GM23338 (cell line): ENCODE measurements around the gene ALG14. TPM values are rescaled to one million over a fixed set of nuclear protein-coding genes. Genes with fewer than 3 reads are reported as not detected.

Experiments used
- ATAC-seq: fragments of 200-7000 bp; cut with Tn5 transposase; 3 replicates; pipeline ENCODE4 v1.9.1; 2020
- DNase-seq: peaks from one replicate; pipeline ENCODE4 v3.0.0-alpha.2; 2015; ENCODE audit warnings: low spot score
- H2AFZ ChIP-seq: fragments of 200-600 bp; sonication (generic); 2 replicates; pipeline ENCODE4 v1.8.0; 2016; ENCODE audit warnings: antibody characterized with exemption, mild to moderate bottlenecking, moderate library complexity
- H3F3A ChIP-seq: fragments of 200-600 bp; sonication (generic); replicated peaks from 2 replicates; pipeline ENCODE4 v1.8.0; 2017; ENCODE audit warnings: antibody characterized with exemption, mixed run types, low read depth
- H3K27ac ChIP-seq: fragments of 200-600 bp; sonication (generic); 2 replicates; pipeline ENCODE4 v1.6.1; 2016; ENCODE audit warnings: low read depth
- H3K27me3 ChIP-seq: fragments of 200-600 bp; sonication (generic); 2 replicates; pipeline ENCODE4 v1.8.0; 2016; ENCODE audit warnings: mild to moderate bottlenecking, mixed run types, moderate library complexity; ENCODE audit not compliant: insufficient read depth
- H3K36me3 ChIP-seq: fragments of 200-600 bp; sonication (generic); 2 replicates; pipeline ENCODE4 v1.8.0; 2016; ENCODE audit warnings: mild to moderate bottlenecking; ENCODE audit not compliant: insufficient read depth
- H3K4me1 ChIP-seq: fragments of 200-600 bp; sonication (generic); 2 replicates; pipeline ENCODE4 v1.8.0; 2016; ENCODE audit warnings: mild to moderate bottlenecking, moderate library complexity; ENCODE audit not compliant: insufficient read depth
- H3K4me2 ChIP-seq: fragments of 200-600 bp; sonication (generic); 2 replicates; pipeline ENCODE4 v1.7.1; 2017; ENCODE audit warnings: mixed run types
- H3K4me3 ChIP-seq: fragments of 200-600 bp; sonication (generic); 2 replicates; pipeline ENCODE4 v1.6.1; 2016; ENCODE audit warnings: mixed run types
- H3K79me2 ChIP-seq: fragments of 200-600 bp; sonication (generic); replicated peaks from 2 replicates; pipeline ENCODE4 v1.8.0; 2017; ENCODE audit warnings: mild to moderate bottlenecking; ENCODE audit not compliant: insufficient read depth
- H3K9me2 ChIP-seq: fragments of 200-600 bp; sonication (generic); 2 replicates; pipeline ENCODE4 v1.8.0; 2017; ENCODE audit not compliant: insufficient read depth
- H4K20me1 ChIP-seq: fragments of 200-600 bp; sonication (generic); replicated peaks from 2 replicates; pipeline ENCODE4 v1.8.0; 2017; ENCODE audit warnings: mild to moderate bottlenecking; ENCODE audit not compliant: insufficient read depth
- H3K27ac Mint-ChIP-seq: 2 replicates; pipeline ENCODE4 v1.8.0; 2020; ENCODE audit warnings: inconsistent platforms, mild to moderate bottlenecking, moderate library complexity, mixed read lengths
- H3K27me3 Mint-ChIP-seq: 3 replicates; pipeline ENCODE4 v1.8.0; 2022; ENCODE audit warnings: low read depth, mild to moderate bottlenecking, moderate library complexity, mixed read lengths, inconsistent platforms; ENCODE audit not compliant: insufficient read depth, poor library complexity
- H3K36me3 Mint-ChIP-seq: 3 replicates; pipeline ENCODE4 v1.8.0; 2021; ENCODE audit warnings: low read depth, mild to moderate bottlenecking, inconsistent platforms, moderate library complexity, mixed read lengths
- H3K4me1 Mint-ChIP-seq: 3 replicates; pipeline ENCODE4 v1.8.0; 2020; ENCODE audit warnings: mild to moderate bottlenecking, inconsistent platforms, mixed read lengths
- H3K4me3 Mint-ChIP-seq: 3 replicates; pipeline ENCODE4 v1.8.0; 2021; ENCODE audit warnings: moderate library complexity, mild to moderate bottlenecking, inconsistent platforms, mixed read lengths
- H3K9me3 Mint-ChIP-seq: 3 replicates; pipeline ENCODE4 v1.8.0; 2020; ENCODE audit warnings: moderate library complexity, mild to moderate bottlenecking, inconsistent platforms, mixed read lengths
- CREB1 ChIP-seq: fragments of 250-450 bp; sonication (Bioruptor Pico); IDR thresholded peaks from 2 replicates; pipeline ENCODE4 v1.5.0; 2020; ENCODE audit warnings: low read depth, mild to moderate bottlenecking, moderate library complexity
- ETS1 ChIP-seq: IDR thresholded peaks from 2 replicates; pipeline ENCODE4 v1.6.1; 2016; ENCODE audit warnings: antibody characterized with exemption
- EZH2 ChIP-seq: fragments of 200-600 bp; sonication (generic); IDR thresholded peaks from one replicate; pipeline ENCODE4 v1.8.0; 2017; ENCODE audit warnings: antibody characterized with exemption, mild to moderate bottlenecking, low read depth; ENCODE audit not compliant: unreplicated experiment
- EZH2phosphoT487 ChIP-seq: fragments of 200-600 bp; sonication (generic); IDR thresholded peaks from one replicate; pipeline ENCODE4 v1.8.1; 2018; ENCODE audit warnings: antibody characterized with exemption; ENCODE audit not compliant: unreplicated experiment
- NANOG ChIP-seq: IDR thresholded peaks from 2 replicates; pipeline ENCODE4 v1.6.1; 2016; ENCODE audit warnings: antibody characterized with exemption, borderline replicate concordance
- POLR2AphosphoS5 ChIP-seq: IDR thresholded peaks from 2 replicates; pipeline ENCODE4 v1.6.1; 2016; ENCODE audit warnings: antibody characterized with exemption, low read depth
- STAT1 ChIP-seq: IDR thresholded peaks from one replicate; pipeline ENCODE4 v1.6.1; 2016; ENCODE audit warnings: antibody characterized with exemption; ENCODE audit not compliant: unreplicated experiment
- ZNF114 ChIP-seq: fragments of 250-450 bp; sonication (Bioruptor Pico); IDR thresholded peaks from 2 replicates; pipeline ENCODE4 v1.5.0; 2020; ENCODE audit warnings: mild to moderate bottlenecking, moderate library complexity
- ZNF331 ChIP-seq: fragments of 250-450 bp; sonication (Bioruptor Pico); IDR thresholded peaks from 2 replicates; pipeline ENCODE4 v1.5.0; 2020; ENCODE audit warnings: low read depth, mild to moderate bottlenecking, moderate library complexity
- polyA plus RNA-seq: library from polyadenylated mRNA; unstranded; fragments of >200 nt; fragmentation: Nextera tagmentation; extraction: Ambion mirVana; gene quantifications from 2 replicates; pipeline ENCODE4 v1.2.1, GENCODE V29; 2016
- total RNA-seq: library from RNA; depleted of rRNA; stranded (reverse); fragments of >200 nt; shearing (Covaris generic); gene quantifications from 2 replicates; pipeline ENCODE4 v1.2.3, GENCODE V29; 2014
- TF ChIP-seq, protein P1 (sequence below), 2 experiments: fragments of 200-600 bp in 1 of 2; sonication (generic) in 1 of 2; conservative IDR thresholded peaks; 2 replicates each; pipeline versions ENCODE4 v1.5.1 to v1.6.1; 2016 to 2017; ENCODE audit warnings: antibody characterized with exemption in 2 of 2, low read depth in 2 of 2, mild to moderate bottlenecking in 2 of 2, moderate library complexity in 1 of 2

ALG14 gene
- total and polyA plus RNA-seq, 2 experiments from 2014 or later, result 0.42 to 2.8 TPM

DNA sequence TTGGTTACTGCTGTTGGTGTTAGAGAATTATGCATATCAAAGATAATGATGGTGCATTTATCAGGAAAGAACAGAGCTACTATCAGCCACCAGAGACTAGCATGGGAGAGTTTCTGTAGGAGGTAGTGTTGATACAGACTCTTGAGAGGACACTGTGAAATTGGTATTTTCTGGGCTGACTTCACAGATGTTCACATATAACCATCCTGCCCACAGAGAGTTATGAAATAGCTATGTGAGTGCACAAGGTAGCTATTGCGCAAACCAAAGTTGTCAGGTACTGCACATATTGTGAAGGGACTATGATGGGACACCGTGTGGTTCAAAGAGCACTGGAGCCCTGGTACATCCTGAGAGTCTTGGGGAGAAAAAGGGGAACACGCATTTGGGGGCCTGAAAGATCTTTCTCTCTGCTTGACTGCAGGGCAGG lies 43.0 kb upstream of the ALG14 start:
- TF ChIP-seq POLR2AphosphoS5 (no peak), ZNF331 (CRISPR knock-in tag) (no peak), ZNF114 (CRISPR knock-in tag) (no peak), CREB1 (CRISPR knock-in tag) (no peak)
- TF ChIP-seq, protein P1, sequence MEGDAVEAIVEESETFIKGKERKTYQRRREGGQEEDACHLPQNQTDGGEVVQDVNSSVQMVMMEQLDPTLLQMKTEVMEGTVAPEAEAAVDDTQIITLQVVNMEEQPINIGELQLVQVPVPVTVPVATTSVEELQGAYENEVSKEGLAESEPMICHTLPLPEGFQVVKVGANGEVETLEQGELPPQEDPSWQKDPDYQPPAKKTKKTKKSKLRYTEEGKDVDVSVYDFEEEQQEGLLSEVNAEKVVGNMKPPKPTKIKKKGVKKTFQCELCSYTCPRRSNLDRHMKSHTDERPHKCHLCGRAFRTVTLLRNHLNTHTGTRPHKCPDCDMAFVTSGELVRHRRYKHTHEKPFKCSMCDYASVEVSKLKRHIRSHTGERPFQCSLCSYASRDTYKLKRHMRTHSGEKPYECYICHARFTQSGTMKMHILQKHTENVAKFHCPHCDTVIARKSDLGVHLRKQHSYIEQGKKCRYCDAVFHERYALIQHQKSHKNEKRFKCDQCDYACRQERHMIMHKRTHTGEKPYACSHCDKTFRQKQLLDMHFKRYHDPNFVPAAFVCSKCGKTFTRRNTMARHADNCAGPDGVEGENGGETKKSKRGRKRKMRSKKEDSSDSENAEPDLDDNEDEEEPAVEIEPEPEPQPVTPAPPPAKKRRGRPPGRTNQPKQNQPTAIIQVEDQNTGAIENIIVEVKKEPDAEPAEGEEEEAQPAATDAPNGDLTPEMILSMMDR (conservative IDR thresholded peaks at IDR 0.05; ENCODE audit: low read depth in 2 of 2), result no peak
- H3K4me3 Mint-ChIP-seq, result no peak overlapping the region
- H3K4me2 ChIP-seq, result no peak overlapping the region
- no peak overlapping the region for H2AFZ ChIP-seq
- H3K4me3 ChIP-seq, result no peak overlapping the region
- no peaks in the 10 kb centered on the region for H3K9me2 ChIP-seq
- H3K27ac Mint-ChIP-seq, result no peak overlapping the region
- no peak for DNase-seq
- no peaks in the 10 kb centered on the region for H3K36me3 Mint-ChIP-seq
- H3K27ac ChIP-seq, result no peak overlapping the region
- peaks cover 15% of the 10 kb centered on the region for H3K27me3 ChIP-seq
- no peaks in the 10 kb centered on the region for H3K36me3 ChIP-seq
- H3K9me3 Mint-ChIP-seq, result no peaks in the 10 kb centered on the region
- no peak for ATAC-seq
- no peaks in the 10 kb centered on the region; the same call in 1 of the 2 replicates for H4K20me1 ChIP-seq
- peaks cover 17% of the 10 kb centered on the region for H3K4me1 ChIP-seq
- peaks cover 13% of the 10 kb centered on the region for H3K27me3 Mint-ChIP-seq
- H3K4me1 Mint-ChIP-seq, result peaks cover 17% of the 10 kb centered on the region
- H3F3A ChIP-seq, result peaks cover 4% of the 10 kb centered on the region; the same call in 1 of the 2 replicates
- peaks cover 6% of the 10 kb centered on the region; the same call in 1 of the 2 replicates for H3K79me2 ChIP-seq

- Mint-ChIP-seq H3K4me3 (no peak overlapping the region), H3K36me3 (no peaks in the 10 kb centered on the region), H3K27me3 (peaks cover 13% of the 10 kb centered on the region), H3K4me1 (peaks cover 10% of the 10 kb centered on the region), H3K9me3 (no peaks in the 10 kb centered on the region), H3K27ac (no peak overlapping the region)
- no peaks in the 10 kb centered on the region for H4K20me1 ChIP-seq
- peaks cover 9% of the 10 kb centered on the region for H3K27me3 ChIP-seq
- no peak for DNase-seq
- H3K9me2 ChIP-seq, result no peaks in the 10 kb centered on the region
- no peak overlapping the region for H3K27ac ChIP-seq
- no peak overlapping the region for H3K4me2 ChIP-seq
- H3K36me3 ChIP-seq, result no peaks in the 10 kb centered on the region
- no peak overlapping the region for H2AFZ ChIP-seq
- TF ChIP-seq ZNF331 (CRISPR knock-in tag), result no peak
- TF ChIP-seq ETS1, result no peak
- TF ChIP-seq, protein P1 (conservative IDR thresholded peaks at IDR 0.05; ENCODE audit: low read depth in 2 of 2), result no peak
- TF ChIP-seq CREB1 (CRISPR knock-in tag), result no peak
- TF ChIP-seq STAT1, result no peak
- no peak for TF ChIP-seq EZH2phosphoT487
- no peak for TF ChIP-seq EZH2
- no peak for TF ChIP-seq NANOG
- peaks cover 4% of the 10 kb centered on the region; the same call in 1 of the 2 replicates for H3F3A ChIP-seq
- peaks cover 12% of the 10 kb centered on the region; the same call in 1 of the 2 replicates for H3K4me1 ChIP-seq
- H3K4me3 ChIP-seq, result no peak overlapping the region
- ATAC-seq, result no peak
- H3K79me2 ChIP-seq, result peaks cover 6% of the 10 kb centered on the region; the same call in 1 of the 2 replicates
Observed at GRCh38 chr1:95113684-95114083, 40.9 kb upstream of the ALG14 start.
